Activated naive CD8-positive, alpha-beta T cell (primary cell): ENCODE data around the gene PPFIA2.
A peak's percentile ranks its signal among the peaks of the same experiment; 100 is the strongest.
"Not testable (repeated sequence)": the region's sequence is repeated elsewhere in the genome, so short reads cannot be mapped to it uniquely, and the experiment has no call there.

Experiments
- H3K27ac Mint-ChIP-seq: one replicate; pipeline ENCODE4 v1.8.0; 2021; ENCODE audit warnings: mixed read lengths
- H3K27me3 Mint-ChIP-seq: one replicate; pipeline ENCODE4 v1.8.0; 2021; ENCODE audit warnings: mixed read lengths
- H3K36me3 Mint-ChIP-seq: one replicate; pipeline ENCODE4 v1.8.0; 2021; ENCODE audit warnings: mixed read lengths
- H3K4me1 Mint-ChIP-seq: one replicate; pipeline ENCODE4 v1.8.0; 2021; ENCODE audit warnings: low read depth, mixed read lengths
- H3K4me3 Mint-ChIP-seq: one replicate; pipeline ENCODE4 v1.8.0; 2021; ENCODE audit warnings: mild to moderate bottlenecking, mixed read lengths
- H3K9me3 Mint-ChIP-seq: one replicate; pipeline ENCODE4 v1.8.0; 2021; ENCODE audit warnings: low read depth, mixed read lengths

PPFIA2 gene

DNA sequence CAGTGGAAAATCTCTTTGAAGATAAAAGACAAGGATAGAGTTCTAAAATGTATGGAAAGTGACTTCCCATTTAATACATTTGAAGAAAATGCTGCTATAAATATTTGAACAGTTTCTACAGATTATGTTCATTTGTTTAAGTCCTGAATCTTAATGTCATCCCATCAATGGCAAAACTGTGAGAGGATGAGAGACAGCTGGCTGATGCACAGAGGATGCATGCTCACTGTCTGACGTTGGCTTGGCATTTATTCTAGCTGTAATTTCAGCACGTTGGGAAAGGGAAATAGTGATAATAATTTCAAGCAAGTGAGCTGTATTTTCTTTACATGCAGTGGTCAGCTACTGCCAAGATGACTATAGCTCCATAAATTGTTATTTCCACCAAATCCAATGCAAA lies 40.5 kb downstream of the PPFIA2 start:
- Mint-ChIP-seq H3K36me3 (no peaks in the 10 kb centered on the region), H3K4me3 (no peak overlapping the region), H3K27ac (no peak overlapping the region), H3K4me1 (no peaks in the 10 kb centered on the region), H3K9me3 (no peaks in the 10 kb centered on the region), H3K27me3 (peaks cover 1% of the 10 kb centered on the region)

DNA sequence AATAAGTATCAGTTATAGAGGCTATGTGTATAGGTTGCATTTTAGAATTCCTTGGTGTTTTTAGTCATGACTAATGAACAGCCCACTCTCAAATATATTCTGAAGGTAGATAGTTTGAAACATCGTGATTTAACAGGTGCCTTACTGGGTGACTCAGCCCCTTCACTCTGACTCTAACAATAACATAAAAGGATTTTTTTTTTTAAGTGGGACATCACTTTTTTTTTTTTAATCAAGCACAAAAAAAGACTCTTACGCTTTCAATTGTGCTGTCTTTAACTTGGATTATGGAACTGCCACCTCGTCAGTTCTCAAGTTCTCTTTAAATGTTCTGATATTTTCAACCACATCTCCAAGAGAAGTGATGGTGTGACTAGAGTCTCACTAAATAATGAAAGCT lies 46.6 kb downstream of the PPFIA2 start:
- no peaks in the 10 kb centered on the region for H3K9me3 Mint-ChIP-seq
- H3K4me1 Mint-ChIP-seq: no peaks in the 10 kb centered on the region
- H3K27me3 Mint-ChIP-seq: peaks cover 1% of the 10 kb centered on the region
- H3K4me3 Mint-ChIP-seq: no peak overlapping the region
- no peak overlapping the region for H3K27ac Mint-ChIP-seq
- no peaks in the 10 kb centered on the region for H3K36me3 Mint-ChIP-seq

GRCh38 chr12:81705586-81705985 lies 53.6 kb downstream of the PPFIA2 start:
- H3K27me3 Mint-ChIP-seq: peaks cover 6% of the 10 kb centered on the region
- no peaks in the 10 kb centered on the region for H3K4me1 Mint-ChIP-seq
- no peak overlapping the region for H3K4me3 Mint-ChIP-seq
- H3K9me3 Mint-ChIP-seq: no peaks in the 10 kb centered on the region
- H3K27ac Mint-ChIP-seq: no peak overlapping the region
- H3K36me3 Mint-ChIP-seq: no peaks in the 10 kb centered on the region

- Mint-ChIP-seq H3K36me3 (no peaks in the 10 kb centered on the region), H3K27ac (no peak overlapping the region), H3K4me1 (no peaks in the 10 kb centered on the region), H3K4me3 (no peak overlapping the region), H3K27me3 (peaks cover 6% of the 10 kb centered on the region), H3K9me3 (no peaks in the 10 kb centered on the region)
Observed at GRCh38 chr12:81699551-81699950, 59.6 kb downstream of the PPFIA2 start.

GRCh38 chr12:81692008-81692407 lies 67.1 kb downstream of the PPFIA2 start:
- Mint-ChIP-seq H3K4me3 (no peak overlapping the region), H3K36me3 (no peaks in the 10 kb centered on the region), H3K27ac (no peak overlapping the region)

GRCh38 chr12:81683881-81684280 lies 75.3 kb downstream of the PPFIA2 start:
- H3K9me3 Mint-ChIP-seq: no peaks in the 10 kb centered on the region
- peaks cover 2% of the 10 kb centered on the region for H3K27me3 Mint-ChIP-seq
- no peaks in the 10 kb centered on the region for H3K4me1 Mint-ChIP-seq
- no peak overlapping the region for H3K4me3 Mint-ChIP-seq
- no peak overlapping the region for H3K27ac Mint-ChIP-seq
- no peaks in the 10 kb centered on the region for H3K36me3 Mint-ChIP-seq

More at GRCh38 chr12:81692008-81692407, 67.1 kb downstream of the PPFIA2 start:
- Mint-ChIP-seq H3K27me3 (peaks cover 2% of the 10 kb centered on the region), H3K9me3 (no peaks in the 10 kb centered on the region), H3K4me1 (no peaks in the 10 kb centered on the region)

DNA sequence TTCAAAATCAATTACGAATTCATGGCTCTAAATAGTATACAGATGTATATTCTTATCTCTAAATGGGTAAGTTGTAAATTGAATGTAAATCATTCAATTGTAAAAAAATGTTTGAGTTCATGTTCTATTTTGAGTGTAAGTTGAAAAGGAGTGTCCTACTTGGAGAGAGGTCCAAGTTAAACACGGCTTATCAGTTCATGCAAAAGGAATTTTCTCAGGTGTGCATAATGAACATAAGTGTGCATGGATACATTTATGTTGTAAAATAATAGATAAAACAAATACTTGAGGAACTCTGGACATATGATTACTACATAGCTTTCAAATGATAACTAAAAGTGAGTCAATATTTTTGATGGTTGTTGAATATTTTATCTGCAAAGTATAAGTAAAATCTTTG lies 79.5 kb downstream of the PPFIA2 start:
- Mint-ChIP-seq H3K4me1 (no peaks in the 10 kb centered on the region), H3K4me3 (no peak overlapping the region), H3K27me3 (peaks cover 4% of the 10 kb centered on the region), H3K36me3 (no peaks in the 10 kb centered on the region), H3K9me3 (no peaks in the 10 kb centered on the region), H3K27ac (no peak overlapping the region)

GRCh38 chr12:81670759-81671158 lies 88.4 kb downstream of the PPFIA2 start:
- Mint-ChIP-seq H3K4me3 (no peak overlapping the region), H3K36me3 (no peaks in the 10 kb centered on the region), H3K9me3 (no peaks in the 10 kb centered on the region), H3K27ac (no peak overlapping the region), H3K27me3 (peaks cover 4% of the 10 kb centered on the region), H3K4me1 (peaks cover 4% of the 10 kb centered on the region)

DNA sequence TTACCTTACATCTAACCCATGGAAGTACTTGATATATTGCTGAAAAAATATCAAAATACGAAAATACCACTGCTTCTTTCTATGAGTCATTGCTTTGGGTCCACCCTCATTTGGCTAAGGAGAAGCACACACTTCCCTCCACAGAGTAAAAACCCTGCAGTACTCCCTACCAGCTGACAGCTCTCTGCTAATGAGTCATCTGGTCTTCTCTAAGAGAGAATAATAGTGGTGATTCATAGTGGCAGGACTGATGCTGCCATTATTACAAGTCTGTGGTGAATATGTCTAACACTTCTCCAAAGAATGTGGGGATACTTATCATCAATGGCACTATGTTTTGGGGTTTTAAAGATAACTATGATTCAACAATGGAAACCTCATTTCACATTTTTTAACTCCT lies 90.7 kb downstream of the PPFIA2 start:
- H3K36me3 Mint-ChIP-seq: no peaks in the 10 kb centered on the region
- H3K4me1 Mint-ChIP-seq: peaks cover 4% of the 10 kb centered on the region
- peak overlapping the region; percentile 18 for H3K27ac Mint-ChIP-seq
- H3K4me3 Mint-ChIP-seq: peak overlapping the region; percentile 4
- no peaks in the 10 kb centered on the region for H3K9me3 Mint-ChIP-seq
- no peaks in the 10 kb centered on the region for H3K27me3 Mint-ChIP-seq

GRCh38 chr12:81659310-81659709 lies 99.8 kb downstream of the PPFIA2 start:
- H3K4me3 Mint-ChIP-seq, H3K36me3 Mint-ChIP-seq, H3K4me1 Mint-ChIP-seq, H3K27ac Mint-ChIP-seq, H3K27me3 Mint-ChIP-seq, H3K9me3 Mint-ChIP-seq: not testable (repeated sequence)

DNA sequence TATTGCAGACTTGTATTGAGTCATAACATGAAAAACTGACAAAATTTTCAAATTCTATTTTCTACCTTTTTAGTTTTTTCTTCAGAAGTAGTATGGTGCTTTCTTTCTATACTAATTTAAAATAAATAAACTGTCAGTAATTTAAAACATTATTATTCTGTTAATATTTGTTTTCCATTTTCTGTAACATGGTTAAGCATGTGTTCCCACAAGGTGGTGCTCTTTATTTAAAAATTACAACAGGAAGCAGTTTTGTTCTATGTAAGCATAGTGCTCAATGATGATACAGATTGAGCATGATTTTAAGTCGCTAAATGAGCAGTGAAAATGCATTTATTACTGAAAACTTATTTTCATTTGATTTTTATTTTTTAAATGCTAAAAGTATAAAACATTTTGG lies 114.6 kb downstream of the PPFIA2 start:
- Mint-ChIP-seq H3K27me3 (peaks cover 8% of the 10 kb centered on the region), H3K4me1 (no peaks in the 10 kb centered on the region), H3K27ac (no peak overlapping the region), H3K4me3 (no peak overlapping the region), H3K9me3 (no peaks in the 10 kb centered on the region), H3K36me3 (no peaks in the 10 kb centered on the region)

- H3K4me1 Mint-ChIP-seq: no peaks in the 10 kb centered on the region
- no peak overlapping the region for H3K27ac Mint-ChIP-seq
- no peaks in the 10 kb centered on the region for H3K36me3 Mint-ChIP-seq
- H3K9me3 Mint-ChIP-seq: no peaks in the 10 kb centered on the region
- no peak overlapping the region for H3K4me3 Mint-ChIP-seq
- peaks cover 13% of the 10 kb centered on the region for H3K27me3 Mint-ChIP-seq
Observed at GRCh38 chr12:81639196-81639595, 120.0 kb downstream of the PPFIA2 start.

DNA sequence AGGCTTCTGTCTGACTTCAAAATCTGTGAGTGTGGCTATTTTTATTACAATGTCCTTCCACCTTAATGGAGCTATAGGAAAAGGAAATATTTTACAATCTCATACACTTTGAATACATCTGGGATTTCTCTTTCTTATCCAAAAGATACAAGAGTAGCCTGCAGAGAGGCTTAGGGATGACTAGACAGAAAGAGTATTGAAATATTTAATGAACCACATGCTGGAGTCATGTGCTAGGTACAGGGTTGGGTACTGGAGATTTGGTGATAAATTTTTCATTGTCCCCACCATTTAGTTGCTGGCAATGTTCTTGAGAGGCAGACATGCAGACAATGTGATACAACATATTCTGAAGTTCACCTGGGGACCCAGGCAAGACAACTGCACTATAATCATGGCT lies 126.0 kb downstream of the PPFIA2 start:
- Mint-ChIP-seq H3K36me3 (no peaks in the 10 kb centered on the region), H3K27ac (no peak overlapping the region), H3K27me3 (peaks cover 8% of the 10 kb centered on the region), H3K4me1 (no peaks in the 10 kb centered on the region), H3K9me3 (no peaks in the 10 kb centered on the region), H3K4me3 (no peak overlapping the region)

GRCh38 chr12:81627336-81628189 lies 131.6 kb downstream of the PPFIA2 start:
- peaks cover 4% of the 10 kb centered on the region for H3K27me3 Mint-ChIP-seq
- H3K9me3 Mint-ChIP-seq: no peaks in the 10 kb centered on the region
- H3K27ac Mint-ChIP-seq: no peak overlapping the region
- H3K36me3 Mint-ChIP-seq: no peaks in the 10 kb centered on the region
- H3K4me1 Mint-ChIP-seq: no peaks in the 10 kb centered on the region
- no peak overlapping the region for H3K4me3 Mint-ChIP-seq

DNA sequence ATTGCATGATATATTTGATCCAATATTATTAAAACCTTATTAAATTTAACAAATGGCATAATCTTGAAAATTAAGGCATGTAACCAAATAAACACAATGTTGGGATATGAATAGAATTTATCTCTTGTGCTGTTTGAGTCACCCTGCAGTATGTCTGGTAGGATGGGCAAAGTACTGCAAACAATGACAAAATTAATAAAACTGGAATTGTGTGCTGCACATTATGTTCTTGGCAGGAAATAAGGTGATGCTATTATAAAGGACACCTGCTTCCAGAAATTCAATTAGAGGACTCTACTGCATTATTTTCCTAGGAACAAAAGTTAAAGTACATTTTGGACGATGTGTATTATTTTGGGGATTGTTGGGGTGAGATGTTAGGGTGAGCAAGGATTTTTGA lies 132.7 kb downstream of the PPFIA2 start:
- Mint-ChIP-seq H3K27ac (no peak overlapping the region), H3K4me1 (no peaks in the 10 kb centered on the region), H3K27me3 (peaks cover 4% of the 10 kb centered on the region), H3K9me3 (no peaks in the 10 kb centered on the region), H3K4me3 (no peak overlapping the region), H3K36me3 (no peaks in the 10 kb centered on the region)

DNA sequence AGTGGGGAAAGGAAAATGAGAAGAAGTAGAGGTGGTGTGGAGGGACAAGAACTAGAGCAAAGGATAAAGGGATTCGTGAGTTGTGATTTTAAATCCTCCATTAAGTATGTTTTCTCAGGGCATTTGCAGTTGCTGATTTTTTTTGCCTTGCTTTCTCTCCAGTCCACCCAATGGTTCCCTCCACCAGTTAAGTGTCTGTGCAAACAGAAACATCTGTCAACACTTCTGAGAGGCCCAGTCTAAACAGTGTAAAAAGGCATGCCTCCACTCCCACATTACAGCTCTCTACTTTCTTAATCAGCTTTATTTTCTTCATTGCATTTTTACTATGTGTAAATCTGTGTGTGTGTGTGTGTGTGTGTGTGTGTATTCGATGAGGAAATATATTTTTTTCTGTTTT lies 141.2 kb downstream of the PPFIA2 start:
- peaks cover 3% of the 10 kb centered on the region for H3K27me3 Mint-ChIP-seq

More for the DNA sequence above, 141.2 kb downstream of the PPFIA2 start:
- Mint-ChIP-seq H3K27ac (no peak overlapping the region), H3K36me3 (no peaks in the 10 kb centered on the region), H3K4me3 (no peak overlapping the region), H3K9me3 (no peaks in the 10 kb centered on the region), H3K4me1 (no peaks in the 10 kb centered on the region)
